Stimulated activated CD8-positive, alpha-beta memory T cell treated with anti-CD3 and anti-CD28 coated beads, Interleukin-4, amount 100 ng/mL, for 24 hours (primary cell): Measurements from ENCODE around the gene PTBP1.

Source experiments
- DNase-seq: peaks from one replicate; pipeline ENCODE4 v3.0.0-alpha.2; 2020; ENCODE audit warnings: low read depth

Gene PTBP1

GRCh38 chr19:854549-854948 lies 57.3 kb downstream of the PTBP1 start:
- DNase-seq, result no peak

DNA sequence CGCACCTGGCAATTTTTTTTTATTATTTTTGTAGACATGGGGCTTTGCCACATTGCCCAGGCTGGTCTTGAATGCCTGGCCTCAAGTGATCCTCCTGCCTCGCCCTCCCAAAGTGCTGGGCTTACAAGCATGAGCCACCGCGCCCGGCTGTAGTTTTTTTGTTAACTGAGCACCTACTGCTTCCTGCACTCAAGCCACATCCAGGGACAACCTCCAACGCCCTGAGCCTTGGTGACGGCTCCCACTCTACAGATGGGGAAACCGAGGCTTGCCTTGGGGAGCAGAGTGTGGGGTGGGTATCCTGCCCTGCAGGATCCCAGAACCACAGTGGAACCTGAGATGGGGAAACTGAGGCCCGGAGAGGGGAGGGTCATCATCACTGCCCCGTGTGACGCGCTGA lies 57.9 kb downstream of the PTBP1 start:
- DNase-seq, result no peak

GRCh38 chr19:855566-856120 lies 58.4 kb downstream of the PTBP1 start:
- DNase-seq, result no peak

- no peak for DNase-seq
Observed at GRCh38 chr19:858284-858683, 61.0 kb downstream of the PTBP1 start.

DNA sequence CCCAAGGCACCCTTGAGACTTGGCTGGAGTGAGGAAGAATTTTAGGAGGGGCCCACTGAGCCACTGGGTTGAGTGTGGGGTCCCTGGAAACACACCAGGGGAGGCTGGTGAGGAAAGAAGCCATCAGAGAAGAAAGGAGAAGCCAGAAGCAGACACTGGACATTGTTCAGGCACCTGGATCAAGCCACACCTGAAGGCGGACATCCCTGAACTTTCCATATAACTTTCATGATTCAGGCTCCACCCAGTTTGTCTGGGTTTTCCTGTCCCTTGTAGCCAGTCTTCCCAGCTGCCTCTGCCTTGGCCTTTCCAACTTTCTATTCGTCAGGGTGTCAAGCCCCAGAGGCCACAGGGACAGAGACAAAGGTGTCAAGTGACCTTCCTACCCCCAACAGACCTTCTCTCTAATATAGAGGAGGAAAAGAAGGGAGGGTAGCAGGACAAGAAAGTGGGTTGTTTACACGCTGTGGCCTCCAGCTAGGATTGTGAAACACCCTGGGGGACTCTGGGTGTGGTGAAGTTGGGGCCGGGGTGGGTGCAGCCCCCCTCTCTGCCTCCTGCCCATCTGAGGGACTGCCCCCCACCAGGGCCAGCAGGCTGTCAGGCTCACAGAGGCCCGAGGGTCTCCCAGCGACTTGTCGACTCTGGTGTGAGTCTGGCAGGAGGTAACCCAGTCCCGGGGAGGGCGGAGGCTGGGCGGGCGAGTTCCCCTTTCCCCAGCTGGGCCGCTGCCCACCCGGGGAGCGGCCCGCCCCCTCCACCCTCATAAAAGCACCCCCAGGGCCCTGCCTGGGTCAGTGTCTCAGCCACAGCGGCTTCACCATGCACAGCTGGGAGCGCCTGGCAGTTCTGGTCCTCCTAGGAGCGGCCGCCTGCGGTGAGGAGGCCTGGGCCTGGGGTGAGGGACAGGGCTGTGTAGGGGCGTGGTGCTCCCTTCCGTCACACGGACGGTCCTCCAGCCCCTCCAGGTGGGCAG lies 61.9 kb downstream of the PTBP1 start, which contains the start of gene CFD:
Gene CFD (plus strand): TSS at position 797 of the 976 bp plus-strand sequence. CDS start 26 bp downstream, at position 823.
- DNase-seq, result no peak

DNA sequence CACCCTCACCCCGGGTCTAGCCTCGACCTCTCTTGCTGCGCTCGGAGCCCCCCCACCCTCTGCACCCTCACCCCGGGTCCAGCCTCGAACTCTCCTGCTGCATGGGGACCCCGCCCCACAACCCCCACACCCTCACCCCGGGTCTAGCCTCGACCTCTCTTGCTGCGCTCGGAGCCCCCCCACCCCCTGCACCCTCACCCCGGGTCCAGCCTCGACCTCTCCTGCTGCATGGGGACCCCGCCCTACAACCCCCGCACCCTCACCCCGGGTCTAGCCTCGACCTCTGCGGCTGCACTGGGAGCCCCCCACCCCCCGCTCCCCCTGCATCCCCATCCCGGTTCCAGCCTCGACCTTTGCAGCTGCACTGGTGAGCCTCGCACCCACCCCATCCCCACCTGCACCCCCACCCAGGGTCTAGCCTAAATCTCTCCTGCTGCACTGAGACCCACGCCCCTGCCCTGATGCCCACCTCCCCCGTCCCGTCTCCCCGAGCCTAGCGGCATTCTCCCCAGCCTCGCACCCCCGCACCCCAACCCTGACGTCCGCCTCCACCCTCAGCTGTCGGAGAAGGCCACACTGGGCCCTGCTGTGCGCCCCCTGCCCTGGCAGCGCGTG lies 64.0 kb downstream of the PTBP1 start:
- DNase-seq, result no peak
